NCI-H748 treated with DMSO at 0.1 percent for 48 hours (cell line): ENCODE measurements around the gene COPG1.
A peak's percentile ranks its signal among the peaks of the same experiment; 100 is the strongest.

Experiments used
- DNase-seq: peaks from one replicate; lab custom pipeline; 2025; lab: John Stamatoyannopoulos, UW

The COPG1 gene

GRCh38 chr3:129314386-129315222 lies 65.2 kb downstream of the COPG1 start:
- DNase-seq, result peak; percentile 88

- DNase-seq, result no peak
Measured at GRCh38 chr3:129315223-129315997, 66.0 kb downstream of the COPG1 start.

GRCh38 chr3:129315998-129316247 lies 66.5 kb downstream of the COPG1 start:
- no peak for DNase-seq

GRCh38 chr3:129316248-129317013 lies 67.0 kb downstream of the COPG1 start:
- peak; percentile 13 for DNase-seq

- DNase-seq, result no peak
Measured at GRCh38 chr3:129317014-129317771, 67.8 kb downstream of the COPG1 start.

GRCh38 chr3:129317848-129318247 lies 68.4 kb downstream of the COPG1 start:
- no peak for DNase-seq

- no peak for DNase-seq
Measured at GRCh38 chr3:129318921-129319320, 69.5 kb downstream of the COPG1 start.

GRCh38 chr3:129320261-129320660 lies 70.9 kb downstream of the COPG1 start:
- no peak for DNase-seq

- no peak for DNase-seq
Measured at GRCh38 chr3:129320825-129321487, 71.5 kb downstream of the COPG1 start.

- no peak for DNase-seq
Measured at GRCh38 chr3:129321887-129322286, 72.5 kb downstream of the COPG1 start.

GRCh38 chr3:129323651-129324294 lies 74.4 kb downstream of the COPG1 start:
- DNase-seq, result no peak

- DNase-seq, result no peak
Measured at GRCh38 chr3:129324855-129325254, 75.4 kb downstream of the COPG1 start.

GRCh38 chr3:129325383-129325782 lies 76.0 kb downstream of the COPG1 start:
- DNase-seq, result no peak

GRCh38 chr3:129326138-129326537 lies 76.7 kb downstream of the COPG1 start:
- no peak for DNase-seq

GRCh38 chr3:129326595-129326994 lies 77.2 kb downstream of the COPG1 start:
- DNase-seq, result no peak
